WERI-Rb-1 (cell line): ENCODE results near the gene AGFG1.

Experiments
- DNase-seq: peaks from one replicate; pipeline ENCODE4 v3.0.0-alpha.2; 2020
- H3K27ac ChIP-seq: fragments of 250-450 bp; sonication (Bioruptor Pico); 2 replicates; pipeline ENCODE4 v1.5.1; 2020; ENCODE audit warnings: mild to moderate bottlenecking, moderate library complexity
- H3K27me3 ChIP-seq: fragments of 250-450 bp; sonication (Bioruptor Pico); 2 replicates; pipeline ENCODE4 v1.5.1; 2021; ENCODE audit warnings: mild to moderate bottlenecking, low read depth, moderate library complexity; ENCODE audit not compliant: insufficient read depth, severe bottlenecking
- H3K36me3 ChIP-seq: fragments of 250-450 bp; sonication (Bioruptor Pico); 2 replicates; pipeline ENCODE4 v1.5.1; 2020; ENCODE audit warnings: mild to moderate bottlenecking, moderate library complexity
- H3K4me3 ChIP-seq: 2 replicates; pipeline ENCODE4 v1.5.1; 2011; ENCODE audit warnings: low read depth, mild to moderate bottlenecking, control low read depth, low read length
- H3K9me3 ChIP-seq: fragments of 250-450 bp; sonication (Bioruptor Pico); 2 replicates; pipeline ENCODE4 v1.5.1; 2021; ENCODE audit warnings: mild to moderate bottlenecking, moderate library complexity; ENCODE audit not compliant: severe bottlenecking
- CTCF ChIP-seq: IDR thresholded peaks from 2 replicates; pipeline ENCODE4 v1.5.1; 2011; ENCODE audit warnings: low read depth, mild to moderate bottlenecking, control low read depth, inconsistent platforms, low read length

The AGFG1 gene

DNA sequence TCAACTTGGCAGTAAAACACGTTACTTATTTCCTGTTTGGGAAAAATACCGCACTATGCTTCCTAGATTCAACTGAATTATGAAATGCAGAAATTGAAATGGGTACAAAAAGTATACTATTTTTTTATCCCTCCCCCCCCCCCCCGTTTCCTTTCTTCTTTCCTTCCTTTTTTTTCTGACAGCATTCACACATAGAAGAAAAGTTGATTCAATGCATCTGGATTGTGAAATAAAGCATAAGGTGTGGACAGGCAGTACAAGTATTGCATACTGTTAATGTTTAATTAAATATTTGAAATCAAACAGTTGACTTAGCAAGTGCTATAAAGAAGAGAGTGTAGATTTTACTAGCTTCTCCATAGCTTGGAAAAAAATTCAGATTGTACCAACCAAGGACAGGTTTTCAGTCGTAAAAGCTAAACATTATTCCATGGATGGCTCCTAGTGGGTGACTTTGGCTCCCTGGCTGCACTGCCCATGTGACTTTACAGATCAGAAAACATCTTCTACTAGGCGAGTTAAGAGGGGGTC is 21.6 kb upstream of the AGFG1 start:
- Histone ChIP-seq H3K9me3 (no peaks in the 10 kb centered on the region), H3K4me3 (no peak overlapping the region), H3K27me3 (no peaks in the 10 kb centered on the region), H3K36me3 (no peaks in the 10 kb centered on the region), H3K27ac (no peak overlapping the region)
- TF ChIP-seq CTCF, result no peak
- DNase-seq, result no peak

- no peak for TF ChIP-seq CTCF
- no peak overlapping the region for H3K4me3 ChIP-seq
- no peak for DNase-seq
- no peaks in the 10 kb centered on the region for H3K9me3 ChIP-seq
- H3K27me3 ChIP-seq, result no peaks in the 10 kb centered on the region
- H3K36me3 ChIP-seq, result no peaks in the 10 kb centered on the region
- H3K27ac ChIP-seq, result no peak overlapping the region
Observed at GRCh38 chr2:227450926-227451654, 20.9 kb upstream of the AGFG1 start.

DNA sequence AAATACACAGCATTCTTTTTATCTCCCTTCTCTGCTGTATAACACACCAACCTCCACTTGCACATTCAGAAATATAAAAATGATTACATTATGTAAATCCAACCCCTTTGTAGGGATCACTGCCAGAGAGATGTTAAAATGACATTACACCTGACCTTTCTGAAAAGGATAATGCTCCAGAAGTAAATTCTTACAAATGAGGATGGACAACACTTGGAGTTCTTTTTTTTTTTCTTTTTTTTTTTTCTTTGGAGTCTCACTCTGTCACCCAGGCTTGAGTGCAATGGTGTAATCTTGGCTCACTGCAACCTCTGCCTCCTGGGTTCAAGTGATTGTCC is 20.3 kb upstream of the AGFG1 start:
- no peaks in the 10 kb centered on the region for H3K36me3 ChIP-seq
- no peak for DNase-seq
- no peak for TF ChIP-seq CTCF

DNA sequence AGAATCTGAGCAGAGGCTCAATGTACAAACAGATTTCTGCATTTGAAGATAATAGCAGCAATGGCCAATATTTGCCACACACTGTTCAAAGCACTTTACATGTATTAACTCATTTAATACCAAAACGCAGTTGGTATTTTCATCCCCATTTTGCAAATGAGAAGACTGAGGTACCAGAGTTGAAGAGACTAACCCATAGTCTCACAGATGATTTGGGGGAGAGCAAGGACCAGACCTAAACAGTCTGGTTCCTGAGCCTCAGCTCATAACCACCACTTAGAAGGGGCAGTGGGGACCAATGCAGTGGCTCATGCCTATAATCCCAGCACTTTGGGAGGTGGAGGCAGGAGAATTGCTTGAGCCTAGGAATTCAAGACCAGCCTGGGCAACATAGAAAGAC is 18.1 kb upstream of the AGFG1 start:
- DNase-seq, result no peak
- Histone ChIP-seq H3K36me3 (no peaks in the 10 kb centered on the region), H3K27ac (no peak overlapping the region), H3K9me3 (no peaks in the 10 kb centered on the region), H3K27me3 (no peaks in the 10 kb centered on the region), H3K4me3 (no peak overlapping the region)
- TF ChIP-seq CTCF, result no peak

More for the DNA sequence above, 20.3 kb upstream of the AGFG1 start:
- Histone ChIP-seq H3K4me3 (no peak overlapping the region), H3K27me3 (no peaks in the 10 kb centered on the region), H3K9me3 (no peaks in the 10 kb centered on the region), H3K27ac (no peak overlapping the region)

DNA sequence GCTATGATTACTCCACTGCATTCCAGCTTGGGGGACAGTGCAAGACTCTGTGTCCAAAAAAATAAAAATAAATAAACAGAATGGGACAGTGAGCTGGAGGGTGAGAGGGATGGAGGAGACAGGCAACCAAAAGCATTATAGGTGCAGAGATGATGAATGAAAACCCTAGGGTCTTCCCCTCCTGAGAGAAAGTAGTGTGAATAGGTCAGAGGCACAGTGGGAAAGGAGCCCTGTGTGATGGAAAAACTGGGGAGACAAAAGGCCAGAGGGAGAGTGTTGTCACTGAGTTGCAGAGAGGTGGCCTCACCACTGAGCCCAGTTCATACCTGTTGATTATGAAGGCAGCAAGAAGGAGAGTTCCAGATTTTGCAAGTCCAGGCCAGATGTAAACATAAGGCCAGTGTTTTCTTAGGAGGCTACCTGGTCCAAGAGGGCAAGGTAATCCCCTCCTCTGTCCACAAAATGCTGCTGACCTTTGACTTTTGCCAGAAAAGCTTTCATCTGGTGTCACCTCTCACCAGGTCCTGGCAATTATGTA is 17.6 kb upstream of the AGFG1 start:
- Histone ChIP-seq H3K27me3 (no peaks in the 10 kb centered on the region), H3K9me3 (no peaks in the 10 kb centered on the region), H3K36me3 (no peaks in the 10 kb centered on the region), H3K27ac (no peak overlapping the region), H3K4me3 (no peak overlapping the region)
- no peak for DNase-seq
- no peak for TF ChIP-seq CTCF
